Cardiac septum (tissue), 1 donor: ENCODE results near the gene ABCB7. TPM values are rescaled to one million over a fixed set of nuclear protein-coding genes. Genes with fewer than 3 reads are reported as not detected.
"Not testable (repeated sequence)": the region's sequence is repeated elsewhere in the genome, so short reads cannot be mapped to it uniquely, and the experiment has no call there.

ENCODE experiments used
- DNase-seq: peaks from one replicate; pipeline ENCODE4 v3.0.0-alpha.2; 2020; ENCODE audit warnings: low spot score
- intact Hi-C: fragments of 100-400 bp; cut with DNase I; formaldehyde crosslinking; loops from one replicate; pipeline ENCODE4 v1.14.0; 2022
- total RNA-seq: library from RNA; stranded (reverse); fragmentation: NEBNext Ultra II Directional; extraction: Animal tissue kit (Norgen Biotek cat#: 25700); gene quantifications from one replicate; pipeline ENCODE4 v1.2.1, GENCODE V29; 2021
- donor health status: DM: no; HTN: no; CAD: no.

The ABCB7 gene
- total RNA-seq, 1 donor from 2014 or later, result 26.3 TPM

DNA sequence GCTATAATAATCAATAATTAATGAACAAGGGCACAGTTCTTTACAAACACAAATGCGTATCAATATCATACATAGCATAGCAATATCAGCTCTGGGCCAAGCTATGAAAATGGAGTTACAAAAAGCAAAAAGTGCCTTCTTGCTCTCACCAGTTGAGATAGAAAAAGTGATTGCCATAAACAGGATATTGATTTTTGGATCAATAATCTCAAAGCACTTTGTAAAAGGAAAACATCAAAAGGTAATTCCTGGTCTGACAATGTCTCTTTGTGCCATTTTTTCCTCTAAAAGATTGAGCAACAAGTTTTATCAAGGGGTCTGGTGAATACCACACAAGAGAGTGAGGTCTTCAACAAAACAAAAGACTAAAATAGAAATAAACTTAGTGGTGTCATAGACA is 42.4 kb downstream of the ABCB7 start:
- intact Hi-C loops, result no loop called here

DNA sequence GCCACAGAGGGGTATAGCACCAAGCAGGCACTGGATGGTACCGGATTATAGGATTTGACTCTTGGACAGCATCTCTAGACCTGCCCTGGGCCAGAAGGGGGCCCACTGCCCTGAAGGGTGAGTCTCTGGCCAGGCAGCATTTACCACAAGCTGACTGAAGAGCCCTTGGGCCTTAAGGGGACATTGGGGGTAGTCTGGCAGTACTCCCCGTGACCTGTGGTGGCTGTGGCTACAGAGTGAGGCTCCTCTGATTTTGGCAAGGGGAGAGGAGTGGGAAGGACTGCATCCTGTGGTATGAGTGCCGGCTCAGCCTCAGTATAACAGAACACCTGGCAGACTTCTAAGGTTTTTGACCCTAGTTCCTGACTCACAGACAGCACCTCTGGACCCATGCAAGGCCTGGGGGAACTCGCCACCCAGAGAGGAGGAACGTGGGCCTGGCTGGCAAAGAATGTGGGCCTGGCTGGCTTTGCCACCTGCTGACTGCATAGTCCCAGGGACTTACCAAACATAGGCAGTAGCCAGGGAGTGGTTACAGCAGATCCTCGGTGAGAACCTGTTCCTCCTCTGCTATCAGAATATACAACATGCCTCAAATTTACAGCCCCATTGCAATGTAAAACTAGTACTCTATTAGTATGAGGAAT is 48.1 kb downstream of the ABCB7 start:
- no peak for DNase-seq
- intact Hi-C loops, result no loop called here

More for the DNA sequence above, 42.4 kb downstream of the ABCB7 start:
- no peak for DNase-seq

DNA sequence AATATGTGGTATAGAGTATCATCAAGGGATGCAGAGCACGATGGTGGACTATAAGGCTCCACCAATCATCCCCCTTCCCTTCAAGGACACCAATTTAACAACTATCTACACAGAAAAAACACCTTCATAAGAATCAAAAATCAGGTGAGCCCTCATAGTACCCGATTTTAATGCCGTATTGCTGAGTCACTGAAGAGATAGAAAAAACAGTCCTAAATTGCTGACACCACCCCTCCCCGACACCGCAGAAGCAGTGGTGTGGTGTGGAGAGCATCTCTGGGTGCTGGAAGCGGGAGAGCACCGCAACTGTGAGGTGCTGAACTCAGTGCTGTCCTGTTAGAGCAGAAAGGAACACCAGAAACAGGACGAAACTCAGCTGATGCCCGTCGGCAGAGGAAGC is 49.3 kb downstream of the ABCB7 start:
- DNase-seq, result no peak
- intact Hi-C loops, result no loop called here

DNA sequence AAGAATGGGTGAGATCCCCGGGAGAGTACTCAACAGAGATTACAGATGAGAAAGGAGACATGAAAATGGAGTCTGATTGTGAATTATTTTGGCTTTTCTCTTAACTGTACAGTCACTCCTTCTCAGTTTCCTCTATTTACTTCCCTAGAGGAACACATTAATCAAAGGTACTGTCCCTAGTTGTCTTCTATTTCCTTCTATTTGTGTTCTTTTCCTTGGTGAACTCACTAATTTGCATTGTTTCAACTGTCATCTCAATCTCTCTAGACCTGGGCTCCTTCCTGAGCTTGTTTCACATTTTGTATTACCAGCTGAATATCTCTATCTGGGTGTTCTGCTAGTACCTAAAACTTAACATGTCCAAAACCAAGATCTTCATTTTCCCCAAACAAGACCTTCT is 59.8 kb downstream of the ABCB7 start:
- no peak for DNase-seq
- intact Hi-C loops, result no loop called here

DNA sequence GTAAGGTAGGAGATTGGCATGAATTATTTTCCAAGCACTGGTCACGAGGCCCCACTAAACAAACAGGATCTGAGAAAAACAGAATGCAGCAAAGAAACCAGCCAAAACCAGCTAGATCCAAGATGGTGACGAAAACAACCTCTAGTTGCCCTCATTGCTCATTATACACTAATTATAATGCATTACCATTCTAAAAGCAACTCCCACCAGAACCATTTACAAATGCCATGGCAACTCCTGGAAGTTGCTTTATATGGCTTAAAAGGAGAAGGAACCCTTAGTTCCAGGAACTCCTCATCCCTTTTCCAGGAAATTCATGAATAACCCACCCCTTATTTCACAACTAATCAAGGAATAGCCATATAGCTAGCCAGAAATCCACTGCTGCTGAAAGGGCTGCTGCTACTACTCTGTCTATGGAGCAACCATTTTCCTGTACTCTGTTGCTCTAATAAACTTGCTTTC is 69.3 kb downstream of the ABCB7 start:
- DNase-seq, result no peak
- intact Hi-C loops, result no loop called here

DNA sequence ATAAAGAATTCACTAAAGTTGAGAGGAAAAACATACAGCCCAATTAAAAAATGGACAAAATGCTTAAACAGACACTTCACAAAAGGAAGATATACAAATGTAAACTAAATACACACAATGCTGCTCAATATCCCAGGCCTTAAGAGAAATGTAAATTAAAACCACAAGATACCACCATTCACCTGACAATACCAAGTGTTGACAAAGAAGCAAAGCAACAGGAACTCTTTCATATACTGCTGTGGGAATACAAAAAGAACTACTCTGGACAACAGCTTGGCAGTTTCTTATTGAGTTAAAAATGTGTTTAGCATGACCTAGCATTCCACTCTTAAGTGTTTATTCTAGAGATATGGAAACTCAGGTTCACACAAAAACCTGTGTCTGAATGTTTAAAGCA is 71.3 kb downstream of the ABCB7 start:
- DNase-seq, result no peak
- intact Hi-C loops, result no loop called here

DNA sequence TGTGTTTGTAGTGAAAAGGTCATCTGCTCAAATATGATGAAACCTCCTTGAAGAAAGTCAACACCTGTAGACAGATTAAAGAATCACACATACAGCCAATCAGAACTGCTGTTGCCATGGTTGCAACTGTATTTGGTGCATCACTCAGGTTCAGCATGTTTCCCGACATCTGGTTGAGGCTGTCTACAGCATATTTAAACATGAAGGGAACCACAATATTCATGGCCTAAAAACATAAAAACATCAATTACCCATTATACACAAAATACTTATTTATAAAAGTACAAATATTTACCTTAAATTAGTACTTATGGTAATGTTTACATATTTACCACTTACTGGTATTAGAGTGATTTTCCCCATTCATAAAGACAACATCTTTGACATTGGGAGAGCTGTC is 79.7 kb downstream of the ABCB7 start:
- intact Hi-C loops, result no loop called here
- no peak for DNase-seq

DNA sequence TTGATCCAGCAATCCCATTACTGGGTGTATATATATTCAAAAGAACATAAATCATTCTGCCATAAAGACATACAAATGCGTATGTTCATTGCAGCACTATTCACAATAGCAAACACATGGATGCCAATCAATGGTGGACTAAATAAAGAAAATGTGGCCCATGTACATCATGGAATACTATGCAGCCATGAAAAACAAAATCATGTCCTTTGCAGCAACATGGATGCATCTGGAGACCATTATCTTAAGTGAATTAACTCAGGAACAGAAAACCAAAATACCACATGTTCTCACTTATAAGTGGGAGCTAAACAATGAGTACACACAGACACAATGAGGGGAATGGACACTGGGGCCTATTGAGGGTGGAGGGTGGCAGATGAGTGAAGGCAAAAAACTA is 81.6 kb downstream of the ABCB7 start:
- no peak for DNase-seq
- intact Hi-C loops, result no loop called here

DNA sequence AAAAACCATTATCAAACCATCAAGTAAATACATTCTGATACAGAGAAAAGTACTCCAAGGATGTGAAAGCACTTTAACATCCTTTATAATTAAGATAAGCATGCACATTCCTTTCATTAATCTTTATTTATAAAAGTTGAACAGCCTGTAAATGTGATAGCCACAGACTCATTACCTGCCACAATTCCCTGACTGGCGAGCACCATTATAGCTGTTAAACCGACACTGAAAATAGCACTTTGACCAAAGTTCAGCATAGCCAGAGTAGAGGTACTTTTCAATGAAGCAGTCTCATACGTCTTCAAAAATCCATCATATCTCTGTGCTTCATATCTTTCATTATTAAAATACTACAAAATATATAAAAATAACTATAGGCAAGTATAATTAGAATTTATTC is 84.7 kb downstream of the ABCB7 start:
- no peak for DNase-seq
- intact Hi-C loops, result no loop called here

DNA sequence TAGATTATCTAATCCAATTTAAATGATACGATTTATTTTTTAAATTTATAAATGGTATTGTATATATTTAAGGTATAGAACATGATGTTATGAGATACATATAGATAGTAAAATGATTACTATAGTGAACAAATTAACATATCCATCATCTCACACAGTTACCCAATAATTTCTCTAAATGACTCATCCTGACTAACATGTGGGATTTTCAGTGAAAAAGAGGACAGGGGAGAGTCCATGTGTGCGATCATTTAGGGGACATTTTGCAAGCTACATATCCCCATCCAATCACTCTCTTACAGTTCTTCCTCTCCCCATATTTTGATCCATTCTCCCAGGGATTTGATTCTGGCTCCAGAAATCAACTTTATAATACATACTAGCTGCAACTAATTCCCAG is 88.2 kb downstream of the ABCB7 start:
- no peak for DNase-seq
- intact Hi-C loops, result no loop called here

DNA sequence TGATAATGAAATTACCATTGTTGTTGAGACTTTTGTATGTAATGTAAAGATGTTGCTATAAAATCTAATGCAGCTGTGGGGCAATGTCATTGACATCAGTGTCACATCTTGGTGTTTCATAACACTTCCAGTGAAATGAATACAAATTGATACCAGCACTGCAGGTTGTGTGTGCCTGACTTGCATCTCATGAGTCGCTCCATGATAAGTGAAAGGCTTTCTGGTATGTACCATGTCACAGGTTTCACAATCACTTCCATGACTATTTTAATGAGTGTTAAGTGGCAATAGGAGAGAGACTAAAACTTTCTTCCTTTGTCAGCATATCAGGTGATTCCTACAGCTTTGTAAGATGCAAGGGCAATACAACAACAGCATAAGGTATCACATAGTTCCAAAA is 94.4 kb downstream of the ABCB7 start:
- DNase-seq, result no peak
- intact Hi-C loops, result no loop called here

DNA sequence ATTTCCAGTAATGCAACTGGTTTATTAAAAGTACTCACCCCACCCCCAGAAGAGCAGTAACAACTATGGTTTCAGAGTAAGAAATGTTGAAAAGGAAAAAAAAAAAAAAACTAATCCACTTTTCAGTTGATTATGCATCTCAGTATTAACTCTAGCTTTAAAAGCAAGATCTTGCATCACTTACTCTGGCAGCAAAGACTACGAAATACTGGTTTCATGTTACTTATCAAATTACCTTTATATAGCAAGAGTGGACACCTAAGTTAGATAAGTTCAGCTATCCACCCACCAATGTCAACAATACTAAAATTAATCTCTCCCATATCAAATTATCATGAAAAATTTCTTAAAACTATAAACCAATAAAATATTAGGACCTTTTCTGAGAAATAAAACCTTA is 105.0 kb downstream of the ABCB7 start:
- intact Hi-C loops, result no loop called here
- no peak for DNase-seq

- no peak for DNase-seq
- intact Hi-C loops, result no loop called here
Measured at GRCh38 chrX:75045369-75045768, 110.7 kb downstream of the ABCB7 start.

- DNase-seq, intact Hi-C loops: not testable (repeated sequence)
Measured at GRCh38 chrX:75044142-75044541, 111.9 kb downstream of the ABCB7 start.

DNA sequence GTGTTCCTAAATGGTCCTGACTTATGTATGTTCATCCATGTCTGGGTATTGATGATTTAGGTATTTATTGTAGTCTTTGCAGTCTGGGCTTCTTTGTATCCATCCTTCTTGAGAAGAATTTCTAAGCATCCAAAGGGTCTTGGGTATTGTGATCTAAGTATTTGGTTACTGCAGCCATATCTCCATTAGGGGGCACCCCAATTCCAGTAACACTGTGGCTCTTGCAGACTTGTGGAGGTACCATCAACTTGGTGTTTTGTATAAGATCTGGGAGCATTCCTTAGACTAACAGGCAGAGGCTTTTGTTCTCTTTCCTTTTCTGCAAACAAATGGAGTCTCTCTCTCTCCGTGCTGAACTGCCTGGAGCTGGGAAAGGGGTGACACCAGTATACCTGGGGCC is 117.2 kb downstream of the ABCB7 start:
- no peak for DNase-seq
- intact Hi-C loops, result no loop called here

Other genes starting within 250 kb of the ABCB7 start
- gene NEXMIF, start 230.8 kb downstream of the ABCB7 start, total RNA-seq, result 0.13 TPM
- 13.3 TPM for gene UPRT, start 117.8 kb upstream of the ABCB7 start, total RNA-seq